NCI-H2171 (cell line): ENCODE measurements around the gene KCNAB3.

Experiments
- DNase-seq: peaks from one replicate; lab custom pipeline; 2025; lab: John Stamatoyannopoulos, UW

Gene KCNAB3

GRCh38 chr17:7940743-7941142, 11.1 kb upstream of the KCNAB3 start:
- no peak for DNase-seq

- no peak for DNase-seq
These were observed 10.4 kb upstream of the KCNAB3 start for GRCh38 chr17:7940034-7940433.

GRCh38 chr17:7935859-7936258, 6.2 kb upstream of the KCNAB3 start:
- DNase-seq, result no peak

GRCh38 chr17:7932949-7933348, 3.3 kb upstream of the KCNAB3 start:
- no peak for DNase-seq

- DNase-seq, result peak; percentile 7
These were observed 2.8 kb upstream of the KCNAB3 start for GRCh38 chr17:7932483-7932891.

GRCh38 chr17:7931709-7932482, 2.2 kb upstream of the KCNAB3 start, which contains the start of the genes CNTROB and TRAPPC1:
TSS of gene CNTROB (plus strand) at chr17:7932206. CDS start at chr17:7933080, 874 bp downstream.
TSS of gene TRAPPC1 (minus strand) at chr17:7931946. CDS start at chr17:7931829, 117 bp downstream.
- DNase-seq, result peak; percentile 98

GRCh38 chr17:7930841-7931631, 1.4 kb upstream of the KCNAB3 start:
- DNase-seq, result no peak

- DNase-seq, result no peak
These were observed 2.1 kb downstream of the KCNAB3 start for GRCh38 chr17:7927596-7927995.

GRCh38 chr17:7922845-7923628, 6.6 kb downstream of the KCNAB3 start:
- no peak for DNase-seq

GRCh38 chr17:7922269-7922844, 7.3 kb downstream of the KCNAB3 start:
- DNase-seq, result no peak

GRCh38 chr17:7916808-7917207, 12.8 kb downstream of the KCNAB3 start:
- DNase-seq, result no peak

- no peak for DNase-seq
These were observed 13.3 kb downstream of the KCNAB3 start for GRCh38 chr17:7916385-7916682.

GRCh38 chr17:7915611-7916384, 13.9 kb downstream of the KCNAB3 start, which contains the start of gene RNF227:
TSS of gene RNF227 (minus strand) at chr17:7916289. CDS start at chr17:7916195, 94 bp downstream.
- DNase-seq, result peak; percentile 99

- no peak for DNase-seq
These were observed 14.5 kb downstream of the KCNAB3 start for GRCh38 chr17:7915179-7915610.

- peak; percentile 66 for DNase-seq
These were observed 16.6 kb downstream of the KCNAB3 start for GRCh38 chr17:7912927-7913524.

GRCh38 chr17:7911116-7911515, 18.5 kb downstream of the KCNAB3 start:
- no peak for DNase-seq

- no peak for DNase-seq
These were observed 18.9 kb downstream of the KCNAB3 start for GRCh38 chr17:7910711-7911110.

- DNase-seq, result no peak
These were observed 19.4 kb downstream of the KCNAB3 start for GRCh38 chr17:7910281-7910680.

- no peak for DNase-seq
These were observed 20.6 kb downstream of the KCNAB3 start for GRCh38 chr17:7909089-7909488.
